ENCODE measurements around the gene PIK3CA.

- TF ChIP-seq CTCF (IDR thresholded peaks at IDR 0.05) (no peak), POLR2AphosphoS5 (IDR thresholded peaks at IDR 0.05) (no peak)
Observed at GRCh38 chr3:179107617-179108016, 40.5 kb upstream of the PIK3CA start.
